Fibroblast of lung (primary cell): ENCODE measurements around the gene WT1.

Experiments
- CTCF ChIP-seq, 2 donors: IDR thresholded peaks in 1 of 2; conservative IDR thresholded peaks in 1 of 2; 1 replicate in 1 of 2; 2 replicates in 1 of 2; pipeline ENCODE4 v1.5.1; 2011 to 2012; ENCODE audit warnings: low read length in 2 of 2, control low read depth in 1 of 2, inconsistent platforms in 1 of 2, low read depth in 1 of 2, mild to moderate bottlenecking in 1 of 2
- EZH2 ChIP-seq: IDR thresholded peaks from 2 replicates; pipeline ENCODE4 v1.5.1; 2012; ENCODE audit warnings: low read length, control low read depth, mild to moderate bottlenecking; ENCODE audit errors: missing control alignments

GRCh38 chr11:32464078-32464477, 28.7 kb upstream of the WT1 start:
- TF ChIP-seq CTCF (conservative IDR thresholded peaks at IDR 0.05 in 1 of 2, IDR thresholded peaks at IDR 0.05 in 1 of 2; ENCODE audit: low read depth in 1 of 2, low read length in 2 of 2) (no peak), EZH2 (no peak)
